ENCODE data around the gene GALT. TPM values are rescaled to one million over a fixed set of nuclear protein-coding genes. Genes with fewer than 3 reads are reported as not detected.

Gene GALT
- total and polyA plus RNA-seq, 2 donors (not counting 1 experiment from before 2014, with no cell fraction given): 20.1 to 29.1 TPM

GRCh38 chr9:34635556-34635955 is 10.9 kb upstream of the GALT start:
- Histone ChIP-seq H3K79me2 (ENCODE audit: control insufficient read depth, insufficient read depth, low read length) (peaks cover 19% of the 10 kb centered on the region), H3K4me1 (ENCODE audit: control insufficient read depth, extremely low read depth, insufficient read depth, low read length) (peaks cover 13% of the 10 kb centered on the region), H3K9me3 (ENCODE audit: control insufficient read depth, insufficient read depth, low read depth, low read length) (no peaks in the 10 kb centered on the region), H3K9ac (ENCODE audit: insufficient read depth, low read length) (no peak overlapping the region), H3K36me3 (ENCODE audit: control insufficient read depth, insufficient read depth, low read length) (peaks cover 2% of the 10 kb centered on the region), H3K27ac (ENCODE audit: insufficient read depth, low read length) (no peak overlapping the region), H2AFZ (ENCODE audit: low read length) (no peak overlapping the region), H3K4me3 (replicated peaks in 1 of 4; ENCODE audit: control extremely low read depth in 1 of 4, insufficient read depth in 1 of 4, low read depth in 3 of 4, low read length in 4 of 4) (no peak overlapping the region), H3K27me3 (ENCODE audit: control insufficient read depth, insufficient read depth, low read length) (peaks cover under 1% of the 10 kb centered on the region), H3K4me2 (ENCODE audit: extremely low read depth, insufficient read depth, low read length) (peak overlapping the region; percentile 13), H4K20me1 (ENCODE audit: control insufficient read depth, extremely low read depth, insufficient read depth, low read length) (no peaks in the 10 kb centered on the region)
- no peak for TF ChIP-seq EZH2 (IDR thresholded peaks at IDR 0.05; ENCODE audit: low read length, missing control alignments)
- TF ChIP-seq CTCF (conservative IDR thresholded peaks at IDR 0.05 in 1 of 2, IDR thresholded peaks at IDR 0.05 in 1 of 2; ENCODE audit: low read depth in 1 of 2, low read length in 2 of 2): no peak
- no peak for DNase-seq (ENCODE audit: low read depth in 2 of 2)

- peak overlapping the region; percentile 89 for H2AFZ ChIP-seq (ENCODE audit: low read length)
- H3K27ac ChIP-seq (ENCODE audit: insufficient read depth, low read length): peak overlapping the region; percentile 71
- H3K9me3 ChIP-seq (ENCODE audit: control insufficient read depth, insufficient read depth, low read depth, low read length): no peaks in the 10 kb centered on the region
- peak in 1 of 2 donors; percentile 38 for DNase-seq (ENCODE audit: low read depth in 2 of 2)
- H3K4me3 ChIP-seq (replicated peaks in 1 of 4; ENCODE audit: control extremely low read depth in 1 of 4, insufficient read depth in 1 of 4, low read depth in 3 of 4, low read length in 4 of 4): peak overlapping the region; percentile 77 to 94 (median 87)
- H3K4me1 ChIP-seq (ENCODE audit: control insufficient read depth, extremely low read depth, insufficient read depth, low read length): peaks cover 13% of the 10 kb centered on the region
- H3K4me2 ChIP-seq (ENCODE audit: extremely low read depth, insufficient read depth, low read length): peak overlapping the region; percentile 90
- H3K27me3 ChIP-seq (ENCODE audit: control insufficient read depth, insufficient read depth, low read length): no peaks in the 10 kb centered on the region
- H3K36me3 ChIP-seq (ENCODE audit: control insufficient read depth, insufficient read depth, low read length): peaks cover 2% of the 10 kb centered on the region
- no peaks in the 10 kb centered on the region for H4K20me1 ChIP-seq (ENCODE audit: control insufficient read depth, extremely low read depth, insufficient read depth, low read length)
- TF ChIP-seq EZH2 (IDR thresholded peaks at IDR 0.05; ENCODE audit: low read length, missing control alignments): no peak
- TF ChIP-seq CTCF (conservative IDR thresholded peaks at IDR 0.05 in 1 of 2, IDR thresholded peaks at IDR 0.05 in 1 of 2; ENCODE audit: low read depth in 1 of 2, low read length in 2 of 2): no peak
- H3K79me2 ChIP-seq (ENCODE audit: control insufficient read depth, insufficient read depth, low read length): peaks cover 19% of the 10 kb centered on the region
- H3K9ac ChIP-seq (ENCODE audit: insufficient read depth, low read length): peak overlapping the region; percentile 77
Observed at GRCh38 chr9:34636791-34637355, 9.6 kb upstream of the GALT start.

GRCh38 chr9:34637356-34638137 is 8.9 kb upstream of the GALT start, which contains the start of gene SIGMAR1:
Gene SIGMAR1 (minus strand): TSS chr9:34637787. CDS start chr9:34637697, 90 bp downstream.
- Histone ChIP-seq H2AFZ (ENCODE audit: low read length) (peak within 1 kb of the TSS; percentile 89), H3K27ac (ENCODE audit: insufficient read depth, low read length) (peak within 1 kb of the TSS; percentile 71), H3K9ac (ENCODE audit: insufficient read depth, low read length) (peak within 1 kb of the TSS; percentile 77), H3K27me3 (ENCODE audit: control insufficient read depth, insufficient read depth, low read length) (no peaks in the 10 kb centered on the region), H3K36me3 (ENCODE audit: control insufficient read depth, insufficient read depth, low read length) (peaks cover 2% of the 10 kb centered on the region), H3K79me2 (ENCODE audit: control insufficient read depth, insufficient read depth, low read length) (peaks cover 19% of the 10 kb centered on the region), H3K9me3 (ENCODE audit: control insufficient read depth, insufficient read depth, low read depth, low read length) (no peaks in the 10 kb centered on the region), H4K20me1 (ENCODE audit: control insufficient read depth, extremely low read depth, insufficient read depth, low read length) (no peaks in the 10 kb centered on the region), H3K4me3 (replicated peaks in 1 of 4; ENCODE audit: control extremely low read depth in 1 of 4, insufficient read depth in 1 of 4, low read depth in 3 of 4, low read length in 4 of 4) (peak within 1 kb of the TSS; percentile 77 to 94 (median 87)), H3K4me2 (ENCODE audit: extremely low read depth, insufficient read depth, low read length) (peak within 1 kb of the TSS; percentile 99), H3K4me1 (ENCODE audit: control insufficient read depth, extremely low read depth, insufficient read depth, low read length) (peaks cover 13% of the 10 kb centered on the region)
- peak; percentile 92 to 93 for DNase-seq (ENCODE audit: low read depth in 2 of 2)
- TF ChIP-seq CTCF (conservative IDR thresholded peaks at IDR 0.05 in 1 of 2, IDR thresholded peaks at IDR 0.05 in 1 of 2; ENCODE audit: low read depth in 1 of 2, low read length in 2 of 2) (no peak), EZH2 (IDR thresholded peaks at IDR 0.05; ENCODE audit: low read length, missing control alignments) (no peak)
